ENCODE data around the gene CNPY4. TPM values are rescaled to one million over a fixed set of nuclear protein-coding genes. Genes with fewer than 3 reads are reported as not detected.

Gene CNPY4
- total RNA-seq, 4 donors from 2014 or later = 3.8 to 8.4 (median 6.5) TPM

DNA sequence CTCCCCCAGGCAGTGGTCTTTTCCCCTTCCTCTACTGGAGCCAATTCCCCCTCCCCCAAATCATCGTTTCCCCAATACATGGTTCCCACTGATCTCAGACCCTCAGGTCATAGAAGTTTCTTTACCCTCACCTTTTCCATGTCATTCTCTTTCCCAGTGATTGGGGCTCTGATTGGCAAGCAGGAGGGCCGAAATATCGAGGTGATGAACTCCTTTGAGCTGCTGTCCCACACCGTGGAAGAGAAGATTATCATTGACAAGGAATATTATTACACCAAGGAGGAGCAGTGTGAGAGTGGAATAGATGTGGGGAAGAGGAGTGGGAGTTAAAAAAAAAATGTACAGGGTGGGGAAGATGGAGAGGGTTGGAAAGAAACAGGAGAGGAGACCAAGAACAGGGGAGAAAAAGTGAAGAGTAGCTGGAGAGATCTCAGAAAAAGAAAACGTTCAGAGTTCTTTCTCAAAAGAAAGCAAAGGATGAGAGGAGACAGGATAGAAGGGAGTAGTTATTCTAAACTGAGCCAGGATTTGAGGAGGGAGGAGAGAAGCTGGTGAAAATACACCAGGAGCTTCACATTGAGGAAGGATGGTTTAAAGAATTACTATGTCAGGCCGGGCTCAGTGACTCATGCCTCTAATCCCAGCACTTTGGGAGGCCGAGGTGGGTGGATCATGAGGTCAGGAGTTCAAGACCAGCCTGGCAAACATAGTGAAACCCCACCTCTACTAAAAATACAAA, 29.8 kb upstream of the CNPY4 start:
- intact Hi-C loops (cut with DNase I; ENCODE audit: low total_unique reads) = no loop called here
- no peak for DNase-seq (ENCODE audit: low spot score in 2 of 2)
- H3K4me3 ChIP-seq (ENCODE audit: low read depth, poor library complexity, severe bottlenecking) = peak overlapping the region; percentile 42
- 19 to 24% methylated on average over 7 of the region's 7 CpGs for WGBS, 2 donors
- no peak for TF ChIP-seq POLR2A (IDR thresholded peaks at IDR 0.05)
- TF ChIP-seq, protein P1, sequence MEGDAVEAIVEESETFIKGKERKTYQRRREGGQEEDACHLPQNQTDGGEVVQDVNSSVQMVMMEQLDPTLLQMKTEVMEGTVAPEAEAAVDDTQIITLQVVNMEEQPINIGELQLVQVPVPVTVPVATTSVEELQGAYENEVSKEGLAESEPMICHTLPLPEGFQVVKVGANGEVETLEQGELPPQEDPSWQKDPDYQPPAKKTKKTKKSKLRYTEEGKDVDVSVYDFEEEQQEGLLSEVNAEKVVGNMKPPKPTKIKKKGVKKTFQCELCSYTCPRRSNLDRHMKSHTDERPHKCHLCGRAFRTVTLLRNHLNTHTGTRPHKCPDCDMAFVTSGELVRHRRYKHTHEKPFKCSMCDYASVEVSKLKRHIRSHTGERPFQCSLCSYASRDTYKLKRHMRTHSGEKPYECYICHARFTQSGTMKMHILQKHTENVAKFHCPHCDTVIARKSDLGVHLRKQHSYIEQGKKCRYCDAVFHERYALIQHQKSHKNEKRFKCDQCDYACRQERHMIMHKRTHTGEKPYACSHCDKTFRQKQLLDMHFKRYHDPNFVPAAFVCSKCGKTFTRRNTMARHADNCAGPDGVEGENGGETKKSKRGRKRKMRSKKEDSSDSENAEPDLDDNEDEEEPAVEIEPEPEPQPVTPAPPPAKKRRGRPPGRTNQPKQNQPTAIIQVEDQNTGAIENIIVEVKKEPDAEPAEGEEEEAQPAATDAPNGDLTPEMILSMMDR (IDR thresholded peaks at IDR 0.05) = no peak

DNA sequence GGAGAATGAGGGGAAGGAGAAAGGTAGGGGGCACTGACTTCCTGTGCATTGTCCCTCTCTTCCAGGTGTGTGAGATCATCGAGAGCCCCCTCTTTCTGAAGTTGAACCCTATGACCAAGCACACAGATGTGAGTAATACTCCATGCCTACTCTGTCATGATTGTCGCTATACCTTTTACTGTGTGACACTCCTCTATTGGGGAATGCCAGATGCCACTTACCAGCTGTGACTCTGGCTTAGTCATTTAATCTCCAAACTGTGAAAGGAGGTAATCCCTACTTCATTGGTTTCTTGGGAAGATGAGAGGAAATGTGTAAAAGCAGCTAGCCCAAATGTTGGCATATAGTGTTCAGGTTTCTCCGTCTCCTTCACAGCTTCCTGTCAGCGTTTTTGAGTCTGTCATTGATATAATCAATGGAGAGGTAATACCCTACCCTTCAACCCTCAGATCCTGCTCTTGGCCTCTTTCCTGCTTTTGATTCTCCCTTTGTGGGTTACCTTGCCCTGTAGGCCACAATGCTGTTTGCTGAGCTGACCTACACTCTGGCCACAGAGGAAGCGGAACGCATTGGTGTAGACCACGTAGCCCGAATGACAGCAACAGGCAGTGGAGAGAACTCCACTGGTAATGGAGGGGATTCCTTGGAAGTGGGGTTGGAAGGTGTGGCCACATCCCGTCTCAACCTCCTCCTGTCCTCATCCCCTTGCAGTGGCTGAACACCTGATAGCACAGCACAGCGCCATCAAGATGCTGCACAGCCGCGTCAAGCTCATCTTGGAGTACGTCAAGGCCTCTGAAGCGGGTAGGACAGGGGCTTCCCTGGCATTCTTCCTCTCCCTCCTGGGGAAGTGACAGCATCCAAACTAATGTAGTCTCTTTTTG, 28.7 kb upstream of the CNPY4 start:
- no peak for DNase-seq (ENCODE audit: low spot score in 2 of 2)
- TF ChIP-seq POLR2A (IDR thresholded peaks at IDR 0.05) = no peak
- TF ChIP-seq, protein P1 (IDR thresholded peaks at IDR 0.05) = no peak
- intact Hi-C loops (cut with DNase I; ENCODE audit: low total_unique reads) = no loop called here
- WGBS, 2 donors = 89 to 91% methylated on average over 14 of the region's 14 CpGs
- no peak overlapping the region for H3K4me3 ChIP-seq (ENCODE audit: low read depth, poor library complexity, severe bottlenecking)

DNA sequence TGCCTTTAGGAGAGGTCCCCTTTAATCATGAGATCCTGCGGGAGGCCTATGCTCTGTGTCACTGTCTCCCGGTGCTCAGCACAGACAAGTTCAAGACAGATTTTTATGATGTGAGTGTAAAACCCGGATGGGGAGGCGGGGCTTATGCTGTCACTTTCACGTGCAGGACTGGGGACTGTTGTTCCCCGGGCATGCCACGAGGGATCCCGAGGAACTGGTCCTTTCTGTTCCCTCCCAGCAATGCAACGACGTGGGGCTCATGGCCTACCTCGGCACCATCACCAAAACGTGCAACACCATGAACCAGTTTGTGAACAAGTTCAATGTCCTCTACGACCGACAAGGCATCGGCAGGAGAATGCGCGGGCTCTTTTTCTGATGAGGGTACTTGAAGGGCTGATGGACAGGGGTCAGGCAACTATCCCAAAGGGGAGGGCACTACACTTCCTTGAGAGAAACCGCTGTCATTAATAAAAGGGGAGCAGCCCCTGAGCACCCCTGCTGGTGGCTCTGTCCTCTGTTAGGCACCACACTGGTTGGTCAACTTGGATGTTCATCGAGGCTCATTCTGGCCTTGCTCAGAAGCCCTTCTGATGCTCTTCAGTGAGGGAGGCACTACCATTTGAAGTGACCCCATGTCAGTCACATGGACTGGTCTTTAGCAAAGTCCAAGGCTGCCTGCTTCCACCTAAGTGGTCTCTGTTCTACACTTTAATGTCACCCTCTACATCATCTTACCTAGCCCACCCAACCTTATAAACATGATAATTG, 27.8 kb upstream of the CNPY4 start:
- intact Hi-C loops (cut with DNase I; ENCODE audit: low total_unique reads) = no loop called here
- WGBS, 2 donors = 61 to 64% methylated on average over 19 of the region's 19 CpGs
- no peak overlapping the region for H3K4me3 ChIP-seq (ENCODE audit: low read depth, poor library complexity, severe bottlenecking)
- DNase-seq (ENCODE audit: low spot score in 2 of 2) = no peak
- no peak for TF ChIP-seq POLR2A (IDR thresholded peaks at IDR 0.05)
- TF ChIP-seq, protein P1 (IDR thresholded peaks at IDR 0.05) = no peak

DNA sequence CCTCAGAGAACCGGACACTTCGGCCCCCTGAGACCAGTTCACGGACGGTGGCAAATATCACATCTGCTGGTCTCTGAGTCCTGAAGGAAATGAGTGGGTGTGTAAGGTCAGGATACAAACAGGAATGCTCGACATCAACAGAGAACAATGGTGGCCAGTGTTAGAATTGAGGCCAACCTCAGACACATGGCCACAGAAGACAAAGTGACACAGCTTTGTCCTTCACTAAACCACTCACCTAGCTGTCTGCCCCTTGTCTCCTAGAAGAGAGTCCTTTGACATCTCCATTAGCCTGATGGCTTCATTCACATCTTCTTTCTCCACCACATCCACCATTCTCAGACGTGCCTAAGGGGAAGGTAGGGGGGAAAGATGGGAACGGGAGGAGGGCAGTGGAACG, 26.4 kb upstream of the CNPY4 start:
- no peak overlapping the region for H3K4me3 ChIP-seq (ENCODE audit: low read depth, poor library complexity, severe bottlenecking)
- no peak for DNase-seq (ENCODE audit: low spot score in 2 of 2)
- 59 to 61% methylated on average over 8 of the region's 8 CpGs for WGBS, 2 donors
- intact Hi-C loops (cut with DNase I; ENCODE audit: low total_unique reads) = no loop called here
- TF ChIP-seq POLR2A (IDR thresholded peaks at IDR 0.05) = no peak

DNA sequence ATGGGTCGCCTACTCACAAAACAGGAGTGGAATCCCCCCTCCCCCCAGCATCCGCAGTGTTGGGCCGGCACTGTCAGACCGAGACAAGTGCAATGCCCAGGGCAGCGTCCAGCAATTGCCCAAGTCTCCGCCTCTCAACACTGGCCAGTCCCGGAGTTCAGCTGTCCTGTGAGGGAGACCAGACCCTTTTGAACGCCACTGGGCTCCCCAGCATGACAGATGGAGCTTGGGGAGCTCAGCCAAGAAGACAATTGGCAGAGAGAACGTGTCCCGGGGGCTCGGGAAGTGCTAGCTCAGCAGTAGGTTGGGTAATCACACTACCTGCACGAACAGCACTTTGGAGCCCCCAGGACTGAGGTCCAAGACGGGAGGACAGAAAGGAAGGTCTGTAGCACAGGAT, 25.9 kb upstream of the CNPY4 start:
- WGBS, 2 donors = 45 to 58% methylated on average over 11 to 13 of the region's 13 CpGs
- TF ChIP-seq POLR2A (IDR thresholded peaks at IDR 0.05) = no peak
- TF ChIP-seq, protein P1 (IDR thresholded peaks at IDR 0.05) = no peak

More for the DNA sequence above, 25.9 kb upstream of the CNPY4 start:
- H3K4me3 ChIP-seq (ENCODE audit: low read depth, poor library complexity, severe bottlenecking) = no peak overlapping the region
- intact Hi-C loops (cut with DNase I; ENCODE audit: low total_unique reads) = no loop called here
- DNase-seq (ENCODE audit: low spot score in 2 of 2) = no peak
